Prostate gland (tissue), 1 donor: ENCODE data around the gene CAMK2D.

Experiments used
- POLR2A ChIP-seq: fragments of 450-650 bp; IDR thresholded peaks from one replicate; pipeline ENCODE4 v1.6.1; 2016; ENCODE audit warnings: antibody characterized with exemption, mild to moderate bottlenecking
- POLR2AphosphoS5 ChIP-seq: sonication (generic); formaldehyde crosslinking; IDR thresholded peaks from one replicate; pipeline ENCODE4 v1.6.1; 2017; ENCODE audit warnings: antibody characterized with exemption

- TF ChIP-seq POLR2AphosphoS5: no peak
- no peak for TF ChIP-seq POLR2A
Measured at GRCh38 chr4:113524096-113524495, 237.4 kb downstream of the CAMK2D start.
